ENCODE measurements around the gene PACRG.

PACRG gene

GRCh38 chr6:162773996-162774395 lies 46.2 kb downstream of the PACRG start:
- DNase-seq (ENCODE audit: low read depth in 2 of 2, low spot score in 1 of 2): no peak

- DNase-seq (ENCODE audit: low read depth in 2 of 2, low spot score in 1 of 2): no peak
Observed at GRCh38 chr6:162777091-162777490, 49.3 kb downstream of the PACRG start.

DNA sequence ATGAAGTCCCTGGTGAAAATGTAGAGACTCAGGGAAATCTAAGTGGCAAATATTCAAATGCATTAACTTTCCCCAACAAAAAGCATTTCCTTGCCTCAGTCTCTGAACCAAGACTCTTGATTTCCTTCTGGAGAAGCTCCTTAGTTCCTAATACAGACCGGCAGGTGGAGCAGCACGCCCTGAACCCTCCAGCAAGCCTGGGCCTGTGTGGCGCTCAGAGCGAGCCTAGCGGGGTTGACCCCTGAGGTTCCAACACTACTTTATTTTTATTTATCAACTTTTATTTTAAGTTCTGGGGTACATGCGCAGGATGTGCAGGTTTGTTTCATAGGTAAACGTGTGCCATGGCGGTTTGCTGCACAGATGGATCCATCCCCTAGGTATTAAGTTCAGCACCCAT lies 50.8 kb downstream of the PACRG start:
- DNase-seq (ENCODE audit: low read depth in 2 of 2, low spot score in 1 of 2): no peak

- no peak for DNase-seq (ENCODE audit: low read depth in 2 of 2, low spot score in 1 of 2)
Observed at GRCh38 chr6:162785632-162786242, 58.0 kb downstream of the PACRG start.

DNA sequence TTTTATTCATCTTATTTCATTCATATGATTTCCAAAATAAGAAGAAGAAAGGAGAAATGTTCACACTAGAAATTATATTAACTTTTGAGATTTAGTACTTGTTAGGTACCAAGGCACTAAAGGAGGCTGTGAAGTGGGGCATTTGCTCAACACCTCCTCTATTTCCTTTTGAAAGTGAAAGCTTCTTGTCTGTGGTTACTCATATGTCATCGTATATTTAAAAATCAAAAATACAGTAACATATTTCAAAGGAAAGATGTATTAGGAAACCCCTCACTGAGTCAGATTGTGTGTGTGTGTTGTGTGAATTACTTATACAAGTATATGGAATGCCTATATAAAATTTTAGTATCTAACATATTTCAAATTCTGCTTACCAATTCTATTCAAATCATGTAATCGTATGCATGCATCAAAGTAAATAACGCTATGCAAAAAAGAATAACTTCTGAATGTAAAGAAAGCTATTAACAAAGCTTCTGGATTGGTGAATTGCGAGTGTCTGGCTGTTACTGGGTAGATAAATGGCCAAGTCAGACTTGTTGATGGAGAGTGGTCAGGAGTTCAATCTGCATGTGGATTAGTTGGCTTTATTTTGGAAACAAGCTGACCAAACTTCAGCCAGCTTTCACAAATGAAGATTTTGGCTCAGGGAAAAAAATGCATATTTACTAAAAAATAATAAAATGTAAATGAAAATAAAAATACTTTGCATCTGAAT lies 70.9 kb downstream of the PACRG start:
- no peak for DNase-seq (ENCODE audit: low read depth in 2 of 2, low spot score in 1 of 2)

DNA sequence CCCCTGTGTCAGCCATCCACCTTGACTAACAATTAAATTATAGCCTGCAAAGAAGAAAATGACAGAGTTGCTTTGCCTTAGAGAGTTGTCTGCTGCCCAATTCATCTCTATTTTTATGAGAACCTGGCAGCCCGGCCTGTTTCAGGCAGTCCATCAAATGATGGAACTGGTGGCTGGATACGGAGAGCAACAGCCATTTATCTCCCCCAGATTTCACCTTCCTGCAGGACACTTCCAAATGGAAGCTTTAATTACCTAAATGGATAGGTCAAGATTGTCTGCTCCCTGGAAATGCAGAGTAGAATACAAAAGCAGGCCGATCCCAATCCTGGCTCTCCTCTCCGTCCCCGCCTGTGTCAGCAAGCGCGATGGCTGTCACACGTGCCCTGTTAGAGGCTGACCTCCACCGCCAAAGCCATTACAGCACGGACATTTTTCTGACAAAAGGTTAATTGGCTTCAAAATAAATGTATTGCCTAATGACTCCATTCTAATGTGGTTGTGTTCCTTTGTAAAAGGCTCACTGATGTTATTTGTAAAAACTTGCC lies 86.7 kb downstream of the PACRG start:
- DNase-seq (ENCODE audit: low read depth in 2 of 2, low spot score in 1 of 2): no peak

DNA sequence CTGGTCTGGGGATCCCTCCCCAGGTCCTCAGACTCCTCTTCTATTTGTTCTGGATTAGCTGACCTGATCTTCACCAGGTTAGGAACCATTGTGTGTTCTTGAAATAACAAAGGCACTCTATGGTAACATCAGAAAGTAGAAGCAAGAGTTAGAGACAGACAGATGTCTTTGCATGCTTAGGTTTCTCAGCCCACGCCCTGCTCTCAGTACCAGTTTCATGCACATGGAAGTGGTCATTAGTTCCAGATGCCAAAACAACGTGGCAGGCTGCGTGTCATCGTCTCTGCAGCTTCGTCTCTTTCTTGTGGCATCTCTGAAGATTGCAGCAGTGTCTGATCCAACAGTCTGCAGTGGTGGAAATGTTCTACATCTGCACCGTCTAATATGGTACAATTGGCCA lies 89.4 kb downstream of the PACRG start:
- DNase-seq (ENCODE audit: low read depth in 2 of 2, low spot score in 1 of 2): no peak

DNA sequence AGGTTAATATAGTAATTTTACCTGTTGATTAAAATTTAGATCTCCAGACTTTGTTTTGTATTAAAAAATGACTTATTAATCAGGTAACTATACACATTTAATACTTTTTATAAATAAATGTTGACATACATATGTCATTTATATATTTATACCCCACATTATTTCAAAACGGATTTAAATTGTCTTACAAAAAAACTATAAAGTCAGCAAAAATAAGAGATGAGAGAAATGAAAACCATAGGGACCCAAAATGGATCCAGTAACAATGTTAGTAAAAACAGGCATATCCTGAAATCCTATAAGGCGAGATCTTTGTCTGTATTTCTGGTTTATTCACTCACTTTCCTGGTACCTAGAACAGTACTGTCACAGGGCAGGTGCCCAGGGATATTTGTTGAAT lies 91.5 kb downstream of the PACRG start:
- DNase-seq (ENCODE audit: low read depth in 2 of 2, low spot score in 1 of 2): no peak

GRCh38 chr6:162821102-162821501 lies 93.3 kb downstream of the PACRG start:
- DNase-seq (ENCODE audit: low read depth in 2 of 2, low spot score in 1 of 2): no peak

GRCh38 chr6:162825597-162825996 lies 97.8 kb downstream of the PACRG start:
- DNase-seq (ENCODE audit: low read depth in 2 of 2, low spot score in 1 of 2): no peak

DNA sequence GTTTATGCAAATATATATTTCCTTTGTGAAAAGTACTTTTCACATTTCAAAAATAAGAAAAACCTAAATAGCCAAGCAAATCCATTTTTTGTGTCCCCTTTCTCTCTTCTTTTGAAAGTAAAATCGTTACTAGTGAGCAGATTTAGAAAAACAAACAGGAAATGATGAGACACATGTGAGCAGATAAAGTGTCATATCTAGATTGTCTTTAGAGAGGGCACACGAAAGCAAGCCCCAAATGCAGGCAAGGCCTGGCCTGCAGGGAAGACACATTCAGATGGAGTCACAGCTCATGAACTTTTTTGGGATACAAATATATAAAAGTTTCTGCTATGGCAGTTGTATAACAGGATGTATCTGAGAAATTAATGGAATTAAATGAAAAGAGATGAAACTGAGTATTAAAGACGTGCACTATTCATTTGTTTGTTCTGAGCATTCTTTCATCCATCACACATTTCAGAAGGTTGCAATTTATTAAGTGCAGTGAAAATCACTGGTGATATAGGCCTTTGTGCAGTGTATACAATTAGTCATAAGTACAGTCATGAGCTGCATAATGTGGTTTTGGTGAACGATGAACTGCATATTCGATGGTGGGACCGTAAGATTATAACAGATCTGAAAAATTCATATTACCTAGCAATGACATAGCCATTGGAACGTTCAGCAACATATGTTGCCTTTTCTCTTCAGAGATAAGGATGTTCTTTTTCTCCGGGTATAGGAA lies 101.4 kb downstream of the PACRG start:
- DNase-seq (ENCODE audit: low read depth in 2 of 2, low spot score in 1 of 2): no peak

- no peak for DNase-seq (ENCODE audit: low read depth in 2 of 2, low spot score in 1 of 2)
Observed at GRCh38 chr6:162833776-162834175, 106.0 kb downstream of the PACRG start.

- no peak for DNase-seq (ENCODE audit: low read depth in 2 of 2, low spot score in 1 of 2)
Observed at GRCh38 chr6:162845972-162846371, 118.2 kb downstream of the PACRG start.

- DNase-seq (ENCODE audit: low read depth in 2 of 2, low spot score in 1 of 2): no peak
Observed at GRCh38 chr6:162846723-162847122, 118.9 kb downstream of the PACRG start.

DNA sequence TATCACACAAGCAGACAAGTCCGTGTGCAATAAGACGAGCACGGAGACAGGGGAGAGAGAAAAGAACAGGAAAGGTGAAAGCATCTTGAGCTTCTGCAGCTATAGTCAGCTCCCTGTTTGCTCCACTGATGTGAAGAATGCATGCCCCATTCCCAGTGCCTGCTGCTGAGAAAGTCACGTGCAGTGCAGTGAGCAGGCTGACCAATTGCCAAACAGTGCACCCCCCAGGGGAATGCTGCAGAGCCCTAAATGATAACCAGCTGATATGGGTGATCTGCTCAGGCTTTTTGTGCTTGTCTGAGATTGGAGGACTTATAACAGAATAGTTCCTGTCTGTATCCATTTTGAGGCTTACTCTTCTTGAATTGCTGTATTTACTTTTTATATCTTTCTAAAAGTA lies 121.5 kb downstream of the PACRG start:
- no peak for DNase-seq (ENCODE audit: low read depth in 2 of 2, low spot score in 1 of 2)

- no peak for DNase-seq (ENCODE audit: low read depth in 2 of 2, low spot score in 1 of 2)
Observed at GRCh38 chr6:162852192-162852591, 124.4 kb downstream of the PACRG start.

- no peak for DNase-seq (ENCODE audit: low read depth in 2 of 2, low spot score in 1 of 2)
Observed at GRCh38 chr6:162852840-162853577, 125.2 kb downstream of the PACRG start.

GRCh38 chr6:162854228-162854627 lies 126.5 kb downstream of the PACRG start:
- DNase-seq (ENCODE audit: low read depth in 2 of 2, low spot score in 1 of 2): no peak

GRCh38 chr6:162854734-162855191 lies 127.0 kb downstream of the PACRG start:
- no peak for DNase-seq (ENCODE audit: low read depth in 2 of 2, low spot score in 1 of 2)

GRCh38 chr6:162856885-162857284 lies 129.1 kb downstream of the PACRG start:
- DNase-seq (ENCODE audit: low read depth in 2 of 2, low spot score in 1 of 2): no peak

DNA sequence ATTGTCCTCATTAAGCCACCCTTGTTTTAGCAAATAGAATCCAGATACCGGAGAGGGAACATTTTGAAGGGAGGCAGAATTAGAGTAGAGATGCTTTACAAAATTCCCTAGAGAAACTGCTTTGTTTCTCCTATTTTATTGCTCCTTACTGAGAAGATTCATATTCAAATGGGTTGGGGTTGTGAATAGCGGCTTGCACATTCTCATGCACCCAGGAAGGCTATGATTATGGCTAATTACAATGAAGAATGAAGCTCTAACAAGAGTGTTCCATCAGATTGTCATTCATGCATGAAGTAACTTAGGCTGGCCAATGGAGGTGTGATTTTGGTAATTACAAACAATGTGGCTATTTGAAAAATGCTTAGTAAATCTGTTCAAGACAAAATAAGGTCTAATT lies 129.6 kb downstream of the PACRG start:
- no peak for DNase-seq (ENCODE audit: low read depth in 2 of 2, low spot score in 1 of 2)

All from stimulated activated CD8-positive, alpha-beta memory T cell treated with anti-CD3 and anti-CD28 coated beads, Interleukin-4, amount 100 ng/mL, for 1 hour (primary cell).